NT2/D1 (cell line): ENCODE data around the gene NMT2.

ENCODE experiments used
- DNase-seq: peaks from one replicate; pipeline ENCODE4 v3.0.0-alpha.2; 2011; ENCODE audit warnings: low read depth, low spot score
- H3K27me3 ChIP-seq: 2 replicates; pipeline ENCODE4 v1.6.0; 2011; ENCODE audit warnings: mild to moderate bottlenecking; ENCODE audit not compliant: insufficient read length, insufficient read depth
- H3K36me3 ChIP-seq: 2 replicates; pipeline ENCODE4 v1.6.1; 2011; ENCODE audit warnings: mild to moderate bottlenecking, low read length, mixed read lengths; ENCODE audit not compliant: insufficient read depth, insufficient read length
- H3K4me1 ChIP-seq: 2 replicates; pipeline ENCODE4 v1.5.1; 2011; ENCODE audit not compliant: insufficient read depth, insufficient read length
- H3K4me3 ChIP-seq: 2 replicates; pipeline ENCODE4 v1.5.1; 2011; ENCODE audit warnings: low read depth; ENCODE audit not compliant: insufficient read length
- H3K9ac ChIP-seq: 2 replicates; pipeline ENCODE4 v1.6.0; 2011; ENCODE audit warnings: low read depth; ENCODE audit not compliant: insufficient read length
- H3K9me3 ChIP-seq: 2 replicates; pipeline ENCODE4 v1.5.1; 2011; ENCODE audit warnings: mild to moderate bottlenecking, low read length; ENCODE audit not compliant: insufficient read depth
- SUZ12 ChIP-seq: IDR thresholded peaks from 2 replicates; pipeline ENCODE4 v1.6.1; 2011; ENCODE audit not compliant: insufficient read length, insufficient read depth; ENCODE audit errors: extremely low read depth
- YY1 ChIP-seq: IDR thresholded peaks from 2 replicates; pipeline ENCODE4 v1.6.1; 2011; ENCODE audit not compliant: insufficient read length, insufficient read depth
- ZNF274 ChIP-seq: IDR thresholded peaks from 2 replicates; pipeline ENCODE4 v1.6.1; 2011; ENCODE audit warnings: mild to moderate bottlenecking, low read depth, low read length

Gene NMT2

GRCh38 chr10:15137036-15137359 lies 31.5 kb downstream of the NMT2 start:
- no peaks in the 10 kb centered on the region for H3K9me3 ChIP-seq

GRCh38 chr10:15136129-15137035 lies 32.1 kb downstream of the NMT2 start:
- H3K36me3 ChIP-seq: peaks cover 46% of the 10 kb centered on the region
- H3K4me1 ChIP-seq: no peaks in the 10 kb centered on the region
- no peak overlapping the region for H3K4me3 ChIP-seq
- H3K9ac ChIP-seq: no peak overlapping the region
- no peaks in the 10 kb centered on the region for H3K9me3 ChIP-seq
- H3K27me3 ChIP-seq: no peaks in the 10 kb centered on the region
- DNase-seq: no peak
- no peak for TF ChIP-seq YY1
- TF ChIP-seq SUZ12: no peak
- TF ChIP-seq ZNF274: no peak

More at GRCh38 chr10:15137036-15137359, 31.5 kb downstream of the NMT2 start:
- Histone ChIP-seq H3K4me1 (no peaks in the 10 kb centered on the region), H3K9ac (no peak overlapping the region), H3K27me3 (no peaks in the 10 kb centered on the region), H3K4me3 (no peak overlapping the region), H3K36me3 (peaks cover 42% of the 10 kb centered on the region)
- TF ChIP-seq SUZ12 (no peak), YY1 (no peak), ZNF274 (no peak)
- no peak for DNase-seq

GRCh38 chr10:15131330-15131729 lies 37.2 kb downstream of the NMT2 start:
- TF ChIP-seq ZNF274: no peak
- TF ChIP-seq YY1: no peak
- no peak for TF ChIP-seq SUZ12
- Histone ChIP-seq H3K9me3 (no peaks in the 10 kb centered on the region), H3K27me3 (no peaks in the 10 kb centered on the region), H3K4me3 (no peak overlapping the region), H3K9ac (no peak overlapping the region), H3K4me1 (no peaks in the 10 kb centered on the region), H3K36me3 (peaks cover 50% of the 10 kb centered on the region)
- DNase-seq: no peak

GRCh38 chr10:15124908-15125307 lies 43.6 kb downstream of the NMT2 start:
- DNase-seq: no peak
- no peaks in the 10 kb centered on the region for H3K9me3 ChIP-seq
- H3K4me1 ChIP-seq: no peaks in the 10 kb centered on the region
- H3K27me3 ChIP-seq: no peaks in the 10 kb centered on the region
- no peak for TF ChIP-seq ZNF274
- peaks cover 29% of the 10 kb centered on the region for H3K36me3 ChIP-seq
- no peak overlapping the region for H3K9ac ChIP-seq
- H3K4me3 ChIP-seq: no peak overlapping the region

- H3K4me1 ChIP-seq: no peaks in the 10 kb centered on the region
- H3K9ac ChIP-seq: no peak overlapping the region
- peaks cover 30% of the 10 kb centered on the region for H3K36me3 ChIP-seq
- no peak overlapping the region for H3K4me3 ChIP-seq
- TF ChIP-seq SUZ12: no peak
- TF ChIP-seq YY1: no peak
- TF ChIP-seq ZNF274: no peak
- H3K9me3 ChIP-seq: no peaks in the 10 kb centered on the region
- no peaks in the 10 kb centered on the region for H3K27me3 ChIP-seq
- no peak for DNase-seq
These were observed 44.3 kb downstream of the NMT2 start for GRCh38 chr10:15124190-15124589.

GRCh38 chr10:15123749-15124184 lies 44.7 kb downstream of the NMT2 start:
- H3K27me3 ChIP-seq: no peaks in the 10 kb centered on the region
- H3K36me3 ChIP-seq: peaks cover 33% of the 10 kb centered on the region
- no peaks in the 10 kb centered on the region for H3K9me3 ChIP-seq
- TF ChIP-seq ZNF274 (no peak), YY1 (no peak), SUZ12 (no peak)
- no peaks in the 10 kb centered on the region for H3K4me1 ChIP-seq
- no peak for DNase-seq
- no peak overlapping the region for H3K4me3 ChIP-seq
- H3K9ac ChIP-seq: no peak overlapping the region

- no peak overlapping the region for H3K9ac ChIP-seq
- H3K9me3 ChIP-seq: no peaks in the 10 kb centered on the region
- no peak for TF ChIP-seq YY1
- TF ChIP-seq SUZ12: no peak
- H3K36me3 ChIP-seq: peaks cover 36% of the 10 kb centered on the region
- DNase-seq: no peak
- no peak overlapping the region for H3K4me3 ChIP-seq
- H3K27me3 ChIP-seq: no peaks in the 10 kb centered on the region
- no peaks in the 10 kb centered on the region for H3K4me1 ChIP-seq
These were observed 45.9 kb downstream of the NMT2 start for GRCh38 chr10:15122477-15123030.
